HL-60 (cell line): ENCODE measurements around the gene PHETA1.

Source experiments
- DNase-seq, 2 experiments: peaks; one replicate each; pipeline ENCODE4 v3.0.0-alpha.2; 2010 to 2020; ENCODE audit warnings: low read depth in 1 of 2, low spot score in 1 of 2
- H3K27ac ChIP-seq: fragments of 250-450 bp; sonication (Bioruptor Pico); replicated peaks from 2 replicates; pipeline ENCODE4 v1.5.1; 2020; ENCODE audit warnings: mild to moderate bottlenecking, moderate library complexity
- H3K27me3 ChIP-seq: fragments of 250-450 bp; sonication (Bioruptor Pico); 2 replicates; pipeline ENCODE4 v1.5.1; 2021; ENCODE audit warnings: mild to moderate bottlenecking, moderate library complexity; ENCODE audit not compliant: insufficient read depth, poor library complexity, severe bottlenecking
- H3K4me3 ChIP-seq: replicated peaks from 2 replicates; pipeline ENCODE4 v1.5.1; 2011; ENCODE audit warnings: mild to moderate bottlenecking, control low read depth, low read length; ENCODE audit not compliant: insufficient read depth
- GABPA ChIP-seq: IDR thresholded peaks from 2 replicates; pipeline ENCODE4 v1.6.1; 2012; ENCODE audit warnings: low read depth
- POLR2AphosphoS5 ChIP-seq: IDR thresholded peaks from 2 replicates; pipeline ENCODE4 v1.6.1; 2012; ENCODE audit warnings: low read depth
- SPI1 ChIP-seq: IDR thresholded peaks from 2 replicates; pipeline ENCODE4 v1.6.1; 2012; ENCODE audit warnings: low read depth, mild to moderate bottlenecking, borderline replicate concordance
- TF ChIP-seq, protein P1 (sequence below): IDR thresholded peaks from 2 replicates; pipeline ENCODE4 v1.6.1; 2012; ENCODE audit warnings: low read depth; ENCODE audit not compliant: insufficient replicate concordance
- TF ChIP-seq, protein P2 (sequence below): IDR thresholded peaks from one replicate; pipeline ENCODE4 v1.5.1; 2011; ENCODE audit warnings: low read length, control low read depth, inconsistent platforms; ENCODE audit not compliant: insufficient read depth

The PHETA1 gene

DNA sequence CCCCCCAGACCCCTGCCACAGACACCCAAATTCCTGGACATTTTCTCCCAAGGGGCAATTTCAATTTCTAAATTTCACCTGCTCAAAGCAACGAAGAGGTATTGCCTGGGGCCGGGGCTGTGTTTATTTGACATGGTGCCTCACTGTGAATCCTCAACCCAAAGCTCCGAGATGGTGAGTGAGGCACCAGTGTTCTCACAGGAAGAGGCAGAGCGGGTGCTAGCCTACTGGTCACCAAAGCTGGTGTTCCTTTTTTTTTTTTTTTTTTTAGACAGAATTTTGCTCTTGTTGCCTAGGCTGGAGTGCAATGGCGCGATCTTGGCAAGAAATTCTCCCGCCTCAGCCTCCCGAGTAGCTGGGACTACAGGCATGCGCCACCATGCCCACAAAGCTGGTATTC, 22.0 kb upstream of the PHETA1 start:
- no peak overlapping the region for H3K27ac ChIP-seq
- no peak overlapping the region for H3K4me3 ChIP-seq
- H3K27me3 ChIP-seq, result no peaks in the 10 kb centered on the region
- TF ChIP-seq, protein P1, sequence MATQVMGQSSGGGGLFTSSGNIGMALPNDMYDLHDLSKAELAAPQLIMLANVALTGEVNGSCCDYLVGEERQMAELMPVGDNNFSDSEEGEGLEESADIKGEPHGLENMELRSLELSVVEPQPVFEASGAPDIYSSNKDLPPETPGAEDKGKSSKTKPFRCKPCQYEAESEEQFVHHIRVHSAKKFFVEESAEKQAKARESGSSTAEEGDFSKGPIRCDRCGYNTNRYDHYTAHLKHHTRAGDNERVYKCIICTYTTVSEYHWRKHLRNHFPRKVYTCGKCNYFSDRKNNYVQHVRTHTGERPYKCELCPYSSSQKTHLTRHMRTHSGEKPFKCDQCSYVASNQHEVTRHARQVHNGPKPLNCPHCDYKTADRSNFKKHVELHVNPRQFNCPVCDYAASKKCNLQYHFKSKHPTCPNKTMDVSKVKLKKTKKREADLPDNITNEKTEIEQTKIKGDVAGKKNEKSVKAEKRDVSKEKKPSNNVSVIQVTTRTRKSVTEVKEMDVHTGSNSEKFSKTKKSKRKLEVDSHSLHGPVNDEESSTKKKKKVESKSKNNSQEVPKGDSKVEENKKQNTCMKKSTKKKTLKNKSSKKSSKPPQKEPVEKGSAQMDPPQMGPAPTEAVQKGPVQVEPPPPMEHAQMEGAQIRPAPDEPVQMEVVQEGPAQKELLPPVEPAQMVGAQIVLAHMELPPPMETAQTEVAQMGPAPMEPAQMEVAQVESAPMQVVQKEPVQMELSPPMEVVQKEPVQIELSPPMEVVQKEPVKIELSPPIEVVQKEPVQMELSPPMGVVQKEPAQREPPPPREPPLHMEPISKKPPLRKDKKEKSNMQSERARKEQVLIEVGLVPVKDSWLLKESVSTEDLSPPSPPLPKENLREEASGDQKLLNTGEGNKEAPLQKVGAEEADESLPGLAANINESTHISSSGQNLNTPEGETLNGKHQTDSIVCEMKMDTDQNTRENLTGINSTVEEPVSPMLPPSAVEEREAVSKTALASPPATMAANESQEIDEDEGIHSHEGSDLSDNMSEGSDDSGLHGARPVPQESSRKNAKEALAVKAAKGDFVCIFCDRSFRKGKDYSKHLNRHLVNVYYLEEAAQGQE, result no peak
- TF ChIP-seq POLR2AphosphoS5, result no peak
- TF ChIP-seq GABPA, result no peak
- TF ChIP-seq SPI1, result no peak
- TF ChIP-seq, protein P2, sequence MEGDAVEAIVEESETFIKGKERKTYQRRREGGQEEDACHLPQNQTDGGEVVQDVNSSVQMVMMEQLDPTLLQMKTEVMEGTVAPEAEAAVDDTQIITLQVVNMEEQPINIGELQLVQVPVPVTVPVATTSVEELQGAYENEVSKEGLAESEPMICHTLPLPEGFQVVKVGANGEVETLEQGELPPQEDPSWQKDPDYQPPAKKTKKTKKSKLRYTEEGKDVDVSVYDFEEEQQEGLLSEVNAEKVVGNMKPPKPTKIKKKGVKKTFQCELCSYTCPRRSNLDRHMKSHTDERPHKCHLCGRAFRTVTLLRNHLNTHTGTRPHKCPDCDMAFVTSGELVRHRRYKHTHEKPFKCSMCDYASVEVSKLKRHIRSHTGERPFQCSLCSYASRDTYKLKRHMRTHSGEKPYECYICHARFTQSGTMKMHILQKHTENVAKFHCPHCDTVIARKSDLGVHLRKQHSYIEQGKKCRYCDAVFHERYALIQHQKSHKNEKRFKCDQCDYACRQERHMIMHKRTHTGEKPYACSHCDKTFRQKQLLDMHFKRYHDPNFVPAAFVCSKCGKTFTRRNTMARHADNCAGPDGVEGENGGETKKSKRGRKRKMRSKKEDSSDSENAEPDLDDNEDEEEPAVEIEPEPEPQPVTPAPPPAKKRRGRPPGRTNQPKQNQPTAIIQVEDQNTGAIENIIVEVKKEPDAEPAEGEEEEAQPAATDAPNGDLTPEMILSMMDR, result no peak
- no peak for DNase-seq

DNA sequence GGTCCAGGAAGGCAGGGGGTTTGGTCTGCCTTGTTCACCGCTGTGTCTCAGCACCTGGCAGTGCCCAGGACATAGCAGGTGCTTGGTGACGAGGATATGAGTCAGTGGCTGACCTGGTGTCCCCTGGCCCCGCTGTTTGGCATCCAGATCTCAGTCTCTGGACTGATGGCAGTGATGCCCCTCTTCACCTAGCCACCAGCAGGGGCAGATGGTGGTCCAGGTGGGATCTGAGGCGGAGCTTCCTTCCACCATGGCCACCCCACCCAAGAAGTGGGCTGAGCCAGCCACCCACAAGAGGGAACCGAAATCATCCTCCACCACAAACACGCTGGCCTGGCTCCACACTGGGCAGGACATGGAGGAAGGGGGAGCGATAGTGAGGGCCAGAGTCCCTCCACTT, 20.7 kb upstream of the PHETA1 start:
- DNase-seq, result no peak
- H3K4me3 ChIP-seq, result no peak overlapping the region
- no peak overlapping the region for H3K27ac ChIP-seq
- TF ChIP-seq POLR2AphosphoS5 (no peak), SPI1 (no peak), GABPA (no peak)
- TF ChIP-seq, protein P2, result no peak
- TF ChIP-seq, protein P1, result no peak
- H3K27me3 ChIP-seq, result no peaks in the 10 kb centered on the region

DNA sequence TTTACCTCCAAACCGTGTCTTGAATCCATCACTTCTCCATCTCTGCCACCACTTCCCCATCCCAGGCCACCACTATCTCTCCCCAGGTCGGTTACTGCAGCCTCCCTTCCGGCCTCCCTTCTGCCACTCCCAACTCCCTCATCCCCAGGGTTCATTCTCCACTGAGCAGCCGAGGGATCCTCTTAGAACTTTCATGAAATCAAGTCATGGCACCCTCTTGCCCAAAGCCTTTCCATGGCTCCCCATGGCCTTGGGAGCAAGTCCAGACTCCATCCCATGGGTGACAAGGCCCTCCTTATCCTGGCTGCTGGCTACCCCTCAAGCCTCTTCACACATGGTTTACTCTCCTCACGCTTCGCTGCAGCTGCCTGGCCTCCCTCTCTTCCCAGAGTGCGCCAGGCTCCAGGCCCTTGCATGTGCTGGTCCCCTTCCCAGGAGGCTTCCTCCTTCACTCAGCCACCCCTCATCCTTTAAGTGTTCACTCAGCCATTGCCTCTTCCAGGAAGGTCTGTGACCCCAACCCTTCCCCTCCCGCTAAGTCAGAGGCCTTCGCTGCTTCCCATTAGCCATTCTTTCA, 18.9 kb upstream of the PHETA1 start:
- DNase-seq, result no peak
- TF ChIP-seq GABPA (no peak), SPI1 (0 out of 2 replicates have a peak, but pooled peaks have one; percentile 7)
- Histone ChIP-seq H3K27me3 (no peaks in the 10 kb centered on the region), H3K27ac (no peak overlapping the region), H3K4me3 (no peak overlapping the region)

DNA sequence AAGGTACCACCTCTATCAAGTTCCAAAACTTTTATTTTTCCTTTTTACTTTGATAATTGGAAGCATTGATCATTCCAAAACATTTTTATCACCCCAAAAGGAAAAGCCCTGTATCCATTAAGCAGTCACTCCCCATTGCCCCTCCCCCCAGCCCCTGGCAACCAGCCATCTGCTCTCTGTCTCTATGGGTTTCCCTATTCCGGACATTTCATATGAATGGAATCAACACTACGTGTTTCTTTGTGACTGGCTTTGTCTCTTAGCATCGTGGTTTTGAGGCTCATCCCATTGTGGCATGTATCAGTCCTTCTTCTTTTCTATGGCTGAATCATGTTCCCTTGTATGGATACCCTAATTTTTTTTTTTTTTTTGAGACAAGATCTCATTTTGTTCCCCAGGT, 18.0 kb upstream of the PHETA1 start:
- no peak for DNase-seq
- Histone ChIP-seq H3K27ac (no peak overlapping the region), H3K4me3 (no peak overlapping the region), H3K27me3 (no peaks in the 10 kb centered on the region)
- TF ChIP-seq GABPA, result no peak
- no peak for TF ChIP-seq POLR2AphosphoS5
- TF ChIP-seq, protein P1, result no peak
- TF ChIP-seq, protein P2, result no peak
- no peak for TF ChIP-seq SPI1
